ENCODE data around the gene PEX6.

PEX6 gene

DNA sequence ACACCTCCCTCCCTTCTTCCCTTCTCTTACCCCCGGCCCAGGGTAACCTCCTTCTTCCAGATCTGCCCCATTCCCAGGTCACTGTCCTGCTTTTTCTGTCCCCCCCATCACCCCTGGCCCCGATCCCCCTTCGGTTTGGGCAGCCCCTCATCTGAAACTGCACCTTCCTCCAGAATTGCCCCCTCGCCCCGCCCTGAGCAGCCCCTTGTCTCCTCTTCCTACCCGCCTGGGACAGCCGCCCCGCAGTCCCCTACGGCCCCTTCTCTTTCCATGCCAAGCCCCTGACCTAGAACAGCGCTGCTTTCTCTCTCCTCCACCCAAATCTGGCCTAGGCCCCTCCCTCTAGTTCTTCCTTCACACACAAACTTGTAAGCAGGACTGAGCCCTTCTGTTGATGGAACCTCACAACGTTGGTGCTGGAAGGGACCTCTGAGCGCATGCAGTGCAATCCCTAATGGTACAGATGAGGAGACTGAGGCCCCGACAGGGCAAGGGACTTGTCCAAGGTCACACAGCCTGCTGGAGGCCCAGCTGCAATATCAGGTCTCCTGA lies 6.0 kb upstream of the PEX6 start:
- DNase-seq (ENCODE audit: low read depth): no peak
- TF ChIP-seq, protein P1, sequence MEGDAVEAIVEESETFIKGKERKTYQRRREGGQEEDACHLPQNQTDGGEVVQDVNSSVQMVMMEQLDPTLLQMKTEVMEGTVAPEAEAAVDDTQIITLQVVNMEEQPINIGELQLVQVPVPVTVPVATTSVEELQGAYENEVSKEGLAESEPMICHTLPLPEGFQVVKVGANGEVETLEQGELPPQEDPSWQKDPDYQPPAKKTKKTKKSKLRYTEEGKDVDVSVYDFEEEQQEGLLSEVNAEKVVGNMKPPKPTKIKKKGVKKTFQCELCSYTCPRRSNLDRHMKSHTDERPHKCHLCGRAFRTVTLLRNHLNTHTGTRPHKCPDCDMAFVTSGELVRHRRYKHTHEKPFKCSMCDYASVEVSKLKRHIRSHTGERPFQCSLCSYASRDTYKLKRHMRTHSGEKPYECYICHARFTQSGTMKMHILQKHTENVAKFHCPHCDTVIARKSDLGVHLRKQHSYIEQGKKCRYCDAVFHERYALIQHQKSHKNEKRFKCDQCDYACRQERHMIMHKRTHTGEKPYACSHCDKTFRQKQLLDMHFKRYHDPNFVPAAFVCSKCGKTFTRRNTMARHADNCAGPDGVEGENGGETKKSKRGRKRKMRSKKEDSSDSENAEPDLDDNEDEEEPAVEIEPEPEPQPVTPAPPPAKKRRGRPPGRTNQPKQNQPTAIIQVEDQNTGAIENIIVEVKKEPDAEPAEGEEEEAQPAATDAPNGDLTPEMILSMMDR (IDR thresholded peaks at IDR 0.05; ENCODE audit: low read depth, low read length, missing control alignments): no peak
- H3K4me3 ChIP-seq (ENCODE audit: low read depth, low read length): peak overlapping the region; percentile 93

DNA sequence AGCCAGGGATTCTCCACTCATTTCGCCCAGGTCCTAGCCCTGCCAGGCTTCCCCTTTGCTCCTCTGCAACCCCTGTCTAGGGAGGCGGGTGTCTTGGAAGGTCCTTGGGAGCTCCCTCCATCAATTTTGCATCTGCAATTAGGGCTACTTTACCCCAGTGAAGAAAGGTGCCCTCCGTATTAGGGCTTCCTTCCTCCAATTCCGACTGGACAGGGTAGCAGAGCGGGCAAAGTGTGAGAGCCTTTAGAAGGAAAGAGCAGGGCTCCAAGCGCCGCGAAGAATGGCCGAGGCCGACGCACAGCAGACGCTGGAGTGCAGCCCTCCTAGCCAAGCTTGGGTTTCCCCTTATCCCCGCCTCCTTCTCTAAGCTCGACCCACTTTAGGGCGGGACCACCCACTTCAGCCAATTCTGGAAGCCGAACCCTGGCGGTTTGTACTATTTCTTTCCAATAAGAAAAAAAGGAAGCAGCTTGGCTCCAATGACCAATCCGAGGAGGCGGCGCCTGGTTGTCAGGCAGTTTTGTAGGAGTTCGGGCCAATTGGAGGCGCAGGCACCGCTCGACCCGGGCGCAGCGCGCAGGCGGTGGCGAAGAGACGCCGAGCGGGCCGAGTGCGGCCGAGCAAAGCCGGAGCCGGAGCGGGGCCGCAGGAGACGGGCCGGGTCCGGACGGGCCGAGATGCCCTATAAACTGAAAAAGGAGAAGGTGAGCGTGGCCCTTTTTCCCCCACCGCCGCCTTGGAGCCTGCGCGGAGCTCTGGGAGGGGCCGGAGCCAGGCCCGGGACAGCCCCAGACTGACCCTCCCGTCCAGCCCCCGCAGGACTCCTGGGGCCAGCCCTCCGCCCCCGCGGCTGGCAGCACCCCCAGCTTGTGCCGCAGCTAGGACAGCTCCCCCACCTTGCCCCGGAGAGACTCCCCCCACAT lies 5.3 kb upstream of the PEX6 start, which contains the start of gene PPP2R5D:
PPP2R5D (plus strand) TSS at position 570 of the 923 bp plus-strand sequence; CDS start at position 678, 108 bp downstream.
- TF ChIP-seq, protein P1 (IDR thresholded peaks at IDR 0.05; ENCODE audit: low read depth, low read length, missing control alignments): no peak
- peak; percentile 98 for DNase-seq (ENCODE audit: low read depth)
- H3K4me3 ChIP-seq (ENCODE audit: low read depth, low read length): peak within 1 kb of the TSS; percentile 93

DNA sequence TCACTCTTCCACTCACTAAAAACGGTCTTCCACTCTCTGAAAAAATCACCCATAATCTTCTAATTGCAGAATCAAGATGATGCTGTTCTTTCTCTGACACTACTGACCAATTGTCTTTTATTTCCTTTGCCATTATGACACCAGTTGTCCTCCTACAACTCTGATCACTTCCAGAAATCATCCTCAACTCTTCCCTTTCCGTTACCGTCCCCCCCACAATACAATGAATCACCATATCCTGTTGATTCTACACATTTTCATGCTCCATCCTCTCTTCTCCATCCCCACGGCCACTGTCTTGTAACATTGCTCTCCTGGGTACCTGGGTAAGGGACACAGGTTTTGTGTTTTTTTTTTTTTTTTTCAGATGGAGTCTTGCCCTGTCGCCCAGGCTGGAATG lies 2.9 kb upstream of the PEX6 start:
- DNase-seq (ENCODE audit: low read depth): no peak
- H3K4me3 ChIP-seq (ENCODE audit: low read depth, low read length): no peak overlapping the region
- TF ChIP-seq, protein P1 (IDR thresholded peaks at IDR 0.05; ENCODE audit: low read depth, low read length, missing control alignments): no peak

DNA sequence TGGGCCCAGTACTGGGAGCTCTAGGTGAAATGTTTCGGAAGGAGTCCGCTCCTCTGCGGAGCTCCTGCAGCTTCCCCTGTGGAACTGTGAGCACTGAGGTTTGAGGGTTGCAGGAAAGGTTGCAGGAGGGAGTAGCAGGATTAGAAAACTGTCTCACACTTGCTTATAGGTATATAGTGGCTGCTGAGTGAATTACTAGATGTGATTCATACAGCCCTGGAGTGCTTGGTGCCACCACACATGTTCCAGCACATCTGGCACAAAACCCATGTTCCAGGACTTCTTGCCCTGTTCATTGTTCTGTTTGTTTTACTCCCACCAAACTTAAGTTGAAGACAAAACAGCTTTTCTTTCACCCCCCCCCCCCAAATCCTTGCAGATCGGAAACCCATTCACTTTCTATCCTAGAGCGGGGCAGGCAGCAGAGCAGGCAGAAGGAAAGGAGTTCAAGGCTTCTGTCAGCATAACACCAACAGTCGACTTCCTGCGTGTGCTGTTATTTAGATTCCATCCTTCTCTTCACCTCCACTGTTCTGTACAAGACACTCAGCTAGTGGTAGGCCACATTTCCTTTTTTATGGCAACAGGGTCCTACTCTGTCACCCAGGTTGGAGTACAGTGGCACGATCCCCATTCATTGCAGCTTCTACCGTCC lies 669 bp upstream of the PEX6 start:
- peak overlapping the region; percentile 57 for H3K4me3 ChIP-seq (ENCODE audit: low read depth, low read length)
- no peak for DNase-seq (ENCODE audit: low read depth)
- TF ChIP-seq, protein P1 (IDR thresholded peaks at IDR 0.05; ENCODE audit: low read depth, low read length, missing control alignments): peak; percentile 6

DNA sequence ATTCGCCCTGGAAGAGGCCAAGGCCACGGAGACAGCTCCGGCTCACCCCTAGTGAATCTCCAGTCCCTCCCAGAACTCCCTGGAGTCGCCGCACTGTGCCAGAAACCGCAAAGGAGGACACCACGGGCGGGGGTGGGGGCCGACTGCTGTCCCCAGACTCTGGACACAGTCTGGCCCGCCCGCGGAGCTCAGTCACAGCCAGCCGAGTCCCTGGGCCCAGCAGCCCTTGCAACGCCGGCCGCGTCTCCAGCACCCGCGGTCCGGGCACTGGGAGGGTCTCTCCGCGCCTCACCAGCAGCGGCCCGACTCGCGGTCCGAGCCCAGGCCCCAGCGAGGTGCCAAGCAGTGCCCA lies 518 bp downstream of the PEX6 start:
- no peak for DNase-seq (ENCODE audit: low read depth)
- H3K4me3 ChIP-seq (ENCODE audit: low read depth, low read length): peak overlapping the region; percentile 57

DNA sequence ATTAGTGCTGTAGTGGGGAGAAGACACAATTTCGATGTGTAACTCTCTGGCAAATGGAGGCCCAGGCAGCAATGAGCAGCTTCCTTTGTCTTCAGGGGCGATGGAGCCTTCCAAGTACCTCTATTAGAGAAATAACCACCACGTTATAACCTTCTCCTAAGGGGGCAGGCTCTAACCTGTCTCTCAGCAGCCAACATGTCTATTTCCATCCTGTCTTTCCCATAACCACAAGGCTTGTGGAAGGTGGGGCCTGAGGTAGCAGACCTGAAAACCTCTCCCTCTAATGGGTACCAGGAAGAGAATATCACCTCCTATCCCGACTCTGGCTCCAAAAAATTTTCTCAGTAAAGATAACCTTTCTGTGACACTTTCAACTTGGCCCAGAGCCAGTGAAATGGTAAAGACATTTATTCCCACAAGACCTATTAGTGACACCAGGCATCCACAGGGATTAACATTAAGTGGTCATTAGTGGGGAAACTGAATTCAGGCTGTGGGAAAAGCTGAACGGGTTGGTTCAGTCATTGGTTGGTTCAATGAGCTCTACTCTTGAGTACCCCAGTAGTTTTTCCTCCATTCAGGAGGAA lies 4.0 kb downstream of the PEX6 start:
- TF ChIP-seq, protein P1 (IDR thresholded peaks at IDR 0.05; ENCODE audit: low read depth, low read length, missing control alignments): no peak
- DNase-seq (ENCODE audit: low read depth): no peak
- H3K4me3 ChIP-seq (ENCODE audit: low read depth, low read length): no peak overlapping the region

More for the DNA sequence above, 518 bp downstream of the PEX6 start:
- TF ChIP-seq, protein P1 (IDR thresholded peaks at IDR 0.05; ENCODE audit: low read depth, low read length, missing control alignments): no peak
